GM19324 (cell line): ENCODE measurements around the gene TMEM253.

Experiments
- ATAC-seq: cut with Tn5 transposase; IDR thresholded peaks from one replicate; pipeline ENCODE4 v1.9.1; 2021; ENCODE audit warnings: mild to moderate bottlenecking, moderate library complexity; ENCODE audit not compliant: unreplicated experiment, low FRiP score

Gene TMEM253

GRCh38 chr14:21070610-21071224, 30.1 kb upstream of the TMEM253 start:
- ATAC-seq: no peak

GRCh38 chr14:21071225-21072030, 29.4 kb upstream of the TMEM253 start:
- ATAC-seq: peak; percentile 72

- no peak for ATAC-seq
These were observed 28.8 kb upstream of the TMEM253 start for GRCh38 chr14:21072031-21072473.

- no peak for ATAC-seq
These were observed 28.0 kb upstream of the TMEM253 start for GRCh38 chr14:21072781-21073339.

GRCh38 chr14:21073921-21074320, 26.9 kb upstream of the TMEM253 start:
- no peak for ATAC-seq

GRCh38 chr14:21074398-21075272, 26.2 kb upstream of the TMEM253 start:
- ATAC-seq: no peak

- ATAC-seq: no peak
These were observed 25.0 kb upstream of the TMEM253 start for GRCh38 chr14:21075719-21076437.

GRCh38 chr14:21077672-21078071, 23.2 kb upstream of the TMEM253 start:
- no peak for ATAC-seq

- no peak for ATAC-seq
These were observed 22.6 kb upstream of the TMEM253 start for GRCh38 chr14:21078287-21078686.

- no peak for ATAC-seq
These were observed 22.1 kb upstream of the TMEM253 start for GRCh38 chr14:21078726-21079125.

- ATAC-seq: no peak
These were observed 19.2 kb upstream of the TMEM253 start for GRCh38 chr14:21081521-21082142.

GRCh38 chr14:21083565-21084325, 17.1 kb upstream of the TMEM253 start:
- no peak for ATAC-seq

- no peak for ATAC-seq
These were observed 16.5 kb upstream of the TMEM253 start for GRCh38 chr14:21084396-21084795.

GRCh38 chr14:21084998-21085853, 15.6 kb upstream of the TMEM253 start:
- no peak for ATAC-seq

- no peak for ATAC-seq
These were observed 14.0 kb upstream of the TMEM253 start for GRCh38 chr14:21086908-21087293.

GRCh38 chr14:21087294-21088091, 13.4 kb upstream of the TMEM253 start:
- ATAC-seq: no peak

GRCh38 chr14:21088687-21089086, 12.2 kb upstream of the TMEM253 start:
- no peak for ATAC-seq
